Measurements from ENCODE around the gene PRMT6.
"Not testable (repeated sequence)": the region's sequence is repeated elsewhere in the genome, so short reads cannot be mapped to it uniquely, and the experiment has no call there.

Gene PRMT6

GRCh38 chr1:107061886-107062285, 5.4 kb downstream of the PRMT6 start:
- DNase-seq (ENCODE audit: low read depth) = no peak
- TF ChIP-seq, protein P1, sequence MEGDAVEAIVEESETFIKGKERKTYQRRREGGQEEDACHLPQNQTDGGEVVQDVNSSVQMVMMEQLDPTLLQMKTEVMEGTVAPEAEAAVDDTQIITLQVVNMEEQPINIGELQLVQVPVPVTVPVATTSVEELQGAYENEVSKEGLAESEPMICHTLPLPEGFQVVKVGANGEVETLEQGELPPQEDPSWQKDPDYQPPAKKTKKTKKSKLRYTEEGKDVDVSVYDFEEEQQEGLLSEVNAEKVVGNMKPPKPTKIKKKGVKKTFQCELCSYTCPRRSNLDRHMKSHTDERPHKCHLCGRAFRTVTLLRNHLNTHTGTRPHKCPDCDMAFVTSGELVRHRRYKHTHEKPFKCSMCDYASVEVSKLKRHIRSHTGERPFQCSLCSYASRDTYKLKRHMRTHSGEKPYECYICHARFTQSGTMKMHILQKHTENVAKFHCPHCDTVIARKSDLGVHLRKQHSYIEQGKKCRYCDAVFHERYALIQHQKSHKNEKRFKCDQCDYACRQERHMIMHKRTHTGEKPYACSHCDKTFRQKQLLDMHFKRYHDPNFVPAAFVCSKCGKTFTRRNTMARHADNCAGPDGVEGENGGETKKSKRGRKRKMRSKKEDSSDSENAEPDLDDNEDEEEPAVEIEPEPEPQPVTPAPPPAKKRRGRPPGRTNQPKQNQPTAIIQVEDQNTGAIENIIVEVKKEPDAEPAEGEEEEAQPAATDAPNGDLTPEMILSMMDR (conservative IDR thresholded peaks at IDR 0.05; ENCODE audit: control insufficient read depth, insufficient read depth, low read depth, low read length) = no peak
- H3K4me3 ChIP-seq (ENCODE audit: control insufficient read depth, low read depth, low read length) = no peak overlapping the region

GRCh38 chr1:107073493-107073892, 17.0 kb downstream of the PRMT6 start:
- TF ChIP-seq, protein P1 (conservative IDR thresholded peaks at IDR 0.05; ENCODE audit: control insufficient read depth, insufficient read depth, low read depth, low read length) = no peak
- DNase-seq (ENCODE audit: low read depth) = no peak
- no peak overlapping the region for H3K4me3 ChIP-seq (ENCODE audit: control insufficient read depth, low read depth, low read length)

DNA sequence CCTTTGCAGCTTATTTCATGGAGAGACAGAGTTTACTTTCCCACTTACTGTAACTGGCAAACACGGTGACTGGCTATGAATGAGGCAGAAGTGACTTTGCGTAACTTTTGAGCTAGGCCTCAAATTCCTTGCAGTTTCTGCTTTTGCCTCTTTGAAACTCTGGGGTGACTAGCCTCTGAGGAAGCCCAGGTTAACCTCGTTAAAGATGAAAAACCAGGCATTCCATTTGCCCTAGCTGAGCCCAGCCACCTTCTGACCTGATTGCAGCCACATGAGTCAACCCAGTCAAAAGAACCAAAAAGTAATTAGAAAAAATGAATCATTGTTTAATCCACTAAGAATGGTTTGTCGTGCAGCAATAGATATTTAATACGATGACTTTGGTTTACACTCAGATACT, 20.4 kb downstream of the PRMT6 start:
- TF ChIP-seq, protein P1 (conservative IDR thresholded peaks at IDR 0.05; ENCODE audit: control insufficient read depth, insufficient read depth, low read depth, low read length) = no peak
- no peak overlapping the region for H3K4me3 ChIP-seq (ENCODE audit: control insufficient read depth, low read depth, low read length)
- peak; percentile 90 for DNase-seq (ENCODE audit: low read depth)

DNA sequence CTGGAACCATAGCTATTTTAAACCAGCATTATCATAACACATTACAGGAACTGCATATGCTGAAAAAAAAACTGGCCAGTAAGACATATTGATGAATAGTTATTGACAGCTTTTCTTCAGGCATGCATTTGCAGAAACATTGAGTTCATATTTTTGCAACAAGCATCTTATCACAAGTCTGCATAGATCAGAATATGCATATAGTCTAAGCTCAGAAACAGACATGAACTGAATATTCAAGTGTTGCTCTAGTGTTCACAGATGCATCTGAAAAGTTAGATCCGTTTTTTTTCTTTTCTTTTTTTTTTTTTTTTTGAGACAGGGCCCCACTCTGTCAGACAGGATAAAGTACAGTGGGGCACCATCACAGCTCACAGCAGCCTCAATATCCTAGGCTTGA, 22.8 kb downstream of the PRMT6 start:
- no peak for DNase-seq (ENCODE audit: low read depth)
- TF ChIP-seq, protein P1 (conservative IDR thresholded peaks at IDR 0.05; ENCODE audit: control insufficient read depth, insufficient read depth, low read depth, low read length) = no peak
- H3K4me3 ChIP-seq (ENCODE audit: control insufficient read depth, low read depth, low read length) = no peak overlapping the region

DNA sequence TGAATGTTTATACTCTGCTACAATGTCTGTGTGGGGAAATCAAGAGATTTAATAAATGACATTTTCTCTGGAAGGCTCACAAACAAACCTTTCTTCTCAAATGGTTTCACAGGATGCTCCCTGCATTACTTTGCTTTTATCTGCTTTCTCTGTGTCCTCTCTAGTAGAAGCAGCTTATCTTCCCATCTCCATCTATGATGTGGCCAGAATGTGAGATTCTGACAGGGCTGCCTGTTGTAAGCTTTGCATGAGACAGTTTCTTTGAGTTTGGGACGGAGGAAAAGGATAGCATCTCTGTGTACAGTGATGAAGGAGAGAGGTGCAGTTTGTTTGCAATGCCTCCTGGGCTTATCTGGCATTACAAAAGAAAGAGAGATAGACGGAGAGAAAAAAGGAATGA, 24.6 kb downstream of the PRMT6 start:
- no peak overlapping the region for H3K4me3 ChIP-seq (ENCODE audit: control insufficient read depth, low read depth, low read length)
- TF ChIP-seq, protein P1 (conservative IDR thresholded peaks at IDR 0.05; ENCODE audit: control insufficient read depth, insufficient read depth, low read depth, low read length) = no peak
- no peak for DNase-seq (ENCODE audit: low read depth)

DNA sequence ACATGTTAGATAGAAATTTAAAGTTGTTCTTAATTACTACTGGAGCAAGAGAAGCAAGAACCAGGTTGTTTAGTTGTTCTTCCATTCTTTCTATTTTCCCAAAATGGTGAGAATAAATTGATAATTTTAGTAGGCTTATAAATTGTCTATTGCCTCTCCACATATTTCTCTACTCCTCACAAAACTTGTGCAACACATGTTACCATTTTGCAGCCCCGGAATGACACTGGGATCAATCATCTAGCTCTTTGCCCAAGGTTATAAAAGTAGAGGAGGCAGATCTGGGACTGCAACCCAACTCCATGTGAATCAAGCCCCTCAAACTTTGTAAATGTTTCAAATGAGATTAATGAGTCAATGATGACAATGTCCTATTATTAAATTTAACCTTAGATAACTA, 34.9 kb downstream of the PRMT6 start:
- no peak overlapping the region for H3K4me3 ChIP-seq (ENCODE audit: control insufficient read depth, low read depth, low read length)
- no peak for DNase-seq (ENCODE audit: low read depth)
- TF ChIP-seq, protein P1 (conservative IDR thresholded peaks at IDR 0.05; ENCODE audit: control insufficient read depth, insufficient read depth, low read depth, low read length) = no peak

GRCh38 chr1:107093395-107093794, 36.9 kb downstream of the PRMT6 start:
- peak; percentile 2 for DNase-seq (ENCODE audit: low read depth)

More at GRCh38 chr1:107093395-107093794, 36.9 kb downstream of the PRMT6 start:
- not testable (repeated sequence) for H3K4me3 ChIP-seq (ENCODE audit: control insufficient read depth, low read depth, low read length)
